PC-3 (cell line): Measurements from ENCODE around the gene PPP1R1C. TPM values are rescaled to one million over a fixed set of nuclear protein-coding genes. Genes with fewer than 3 reads are reported as not detected.

Experiments
- ATAC-seq: fragments of 200-7000 bp; cut with Tn5 transposase; 2 replicates; pipeline ENCODE4 v1.9.1; 2020; ENCODE audit warnings: mild to moderate bottlenecking, moderate library complexity
- BruUV-seq: library from RNA; stranded (reverse); fragments of 400-500 nt; replicated peaks from 2 replicates; lab custom pipeline; 2021; lab: Mats Ljungman, UMichigan
- CTCF ChIA-PET: fragments of 300-600 bp; sonication (Branson Sonifier 250); formaldehyde crosslinking; loops from one replicate; lab custom pipeline; 2022; ENCODE audit warnings: antibody characterized with exemption; lab: Charles Lee
- POLR2A ChIA-PET: fragments of 300-600 bp; sonication (Branson Sonifier 250); formaldehyde crosslinking; loops from one replicate; lab custom pipeline; 2022; ENCODE audit warnings: antibody characterized with exemption; ENCODE audit not compliant: unreplicated experiment; lab: Charles Lee
- DNase-seq: peaks from one replicate; pipeline ENCODE4 v3.0.0-alpha.2; 2015
- H2AFZ ChIP-seq: fragments of 300-600 bp; sonication (generic); 2 replicates; pipeline ENCODE4 v1.6.0; 2016; ENCODE audit warnings: antibody characterized with exemption, low read length
- H3F3A ChIP-seq: fragments of 300-600 bp; sonication (generic); one replicate; pipeline ENCODE4 v1.6.0; 2017; ENCODE audit warnings: antibody characterized with exemption, low read length, control low read depth, mild to moderate bottlenecking; ENCODE audit not compliant: unreplicated experiment
- H3K27ac ChIP-seq: fragments of 300-600 bp; sonication (generic); 2 replicates; pipeline ENCODE4 v1.5.1; 2016; ENCODE audit warnings: mild to moderate bottlenecking, low read length
- H3K27me3 ChIP-seq: fragments of 300-600 bp; sonication (generic); 2 replicates; pipeline ENCODE4 v1.6.1; 2016; ENCODE audit warnings: low read length, mixed read lengths
- H3K36me3 ChIP-seq: fragments of 300-600 bp; sonication (generic); 2 replicates; pipeline ENCODE4 v1.6.1; 2016; ENCODE audit warnings: low read depth, mixed run types, low read length, mixed read lengths
- H3K4me1 ChIP-seq: fragments of 300-600 bp; sonication (generic); 2 replicates; pipeline ENCODE4 v1.5.1; 2016; ENCODE audit warnings: low read length; ENCODE audit not compliant: insufficient read depth
- H3K4me2 ChIP-seq: fragments of 300-600 bp; sonication (generic); 2 replicates; pipeline ENCODE4 v1.6.0; 2016; ENCODE audit warnings: low read length
- H3K4me3 ChIP-seq: fragments of 300-600 bp; sonication (generic); 2 replicates; pipeline ENCODE4 v1.5.1; 2016; ENCODE audit warnings: mild to moderate bottlenecking, low read length, mixed read lengths
- H3K79me2 ChIP-seq: fragments of 300-600 bp; sonication (generic); 2 replicates; pipeline ENCODE4 v1.6.1; 2017; ENCODE audit warnings: low read length, mixed read lengths
- H3K9ac ChIP-seq: fragments of 300-600 bp; sonication (generic); 2 replicates; pipeline ENCODE4 v1.6.0; 2016; ENCODE audit warnings: mild to moderate bottlenecking, low read length
- H3K9me2 ChIP-seq: fragments of 300-600 bp; sonication (generic); replicated peaks from 2 replicates; pipeline ENCODE4 v1.6.1; 2016; ENCODE audit warnings: mixed run types, low read length, mixed read lengths
- H3K9me3 ChIP-seq: fragments of 300-600 bp; sonication (generic); 2 replicates; pipeline ENCODE4 v1.6.1; 2016; ENCODE audit warnings: low read length, mixed read lengths
- H4K20me1 ChIP-seq: fragments of 300-600 bp; sonication (generic); 2 replicates; pipeline ENCODE4 v1.6.1; 2016; ENCODE audit warnings: low read length, mixed read lengths
- EZH2 ChIP-seq: fragments of 300-600 bp; sonication (generic); IDR thresholded peaks from one replicate; pipeline ENCODE4 v1.6.1; 2017; ENCODE audit warnings: antibody characterized with exemption, mild to moderate bottlenecking, low read length; ENCODE audit not compliant: unreplicated experiment
- EZH2phosphoT487 ChIP-seq: fragments of 300-600 bp; sonication (generic); IDR thresholded peaks from 2 replicates; pipeline ENCODE4 v1.6.1; 2018; ENCODE audit warnings: mild to moderate bottlenecking, antibody characterized with exemption, low read length, borderline replicate concordance
- intact Hi-C: fragments of 100-400 bp; cut with micrococcal nuclease; formaldehyde crosslinking; loops from 2 replicates; pipeline ENCODE4 v1.9.0; 2023
- total RNA-seq: library from RNA; depleted of rRNA; stranded (reverse); fragments of >200 nt; gene quantifications from 2 replicates; pipeline ENCODE4 v1.2.3, GENCODE V29; 2014
- TF ChIP-seq, protein P1 (sequence below): fragments of 300-600 bp; sonication (generic); conservative IDR thresholded peaks from 2 replicates; pipeline ENCODE4 v1.5.1; 2017; ENCODE audit warnings: antibody characterized with exemption, low read depth, mild to moderate bottlenecking, low read length

The PPP1R1C gene
- total RNA-seq, 1 experiment from 2014 or later = 1.4 TPM

DNA sequence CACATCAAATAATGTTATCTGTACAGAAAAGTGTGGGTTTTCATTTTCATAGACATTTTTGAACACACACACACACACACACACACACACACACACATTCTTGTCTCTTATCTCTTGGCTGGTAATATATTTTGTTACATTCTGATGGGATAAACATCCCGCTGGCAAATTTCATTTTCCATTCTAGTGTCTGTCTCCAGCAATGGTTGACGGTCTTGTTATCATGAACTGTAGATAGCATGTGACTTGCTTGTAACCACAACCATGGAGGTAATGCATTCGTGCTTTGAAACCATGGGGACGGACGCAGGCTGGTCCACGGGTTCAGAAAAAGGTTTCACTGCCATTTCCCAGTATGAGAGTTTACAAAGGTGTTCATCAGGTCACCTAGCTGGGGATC is 156.4 kb downstream of the PPP1R1C start:
- H3K79me2 ChIP-seq = no peaks in the 10 kb centered on the region
- POLR2A ChIA-PET = no interaction called here
- no peaks in the 10 kb centered on the region for H3K9me3 ChIP-seq
- no peak for DNase-seq
- peaks cover 6% of the 10 kb centered on the region; the same call in 1 of the 2 replicates for H3K27me3 ChIP-seq
- ATAC-seq = no peak
- no peaks in the 10 kb centered on the region for H3K36me3 ChIP-seq
- H3F3A ChIP-seq = no peaks in the 10 kb centered on the region
- H3K9me2 ChIP-seq = no peaks in the 10 kb centered on the region
- H4K20me1 ChIP-seq = no peaks in the 10 kb centered on the region
- H3K27ac ChIP-seq = no peak overlapping the region
- no peak overlapping the region for H3K4me3 ChIP-seq
- CTCF ChIA-PET = no interaction called here
- no TSS peak for BruUV-seq
- no peak overlapping the region for H2AFZ ChIP-seq
- H3K9ac ChIP-seq = no peak overlapping the region
- TF ChIP-seq EZH2 = no peak
- no peak overlapping the region for H3K4me2 ChIP-seq
- intact Hi-C loops = no loop called here
- H3K4me1 ChIP-seq = no peaks in the 10 kb centered on the region

- no peak overlapping the region for H3K4me3 ChIP-seq
- BruUV-seq = no TSS peak
- no peak overlapping the region for H3K9ac ChIP-seq
- DNase-seq (no peak), ATAC-seq (no peak)
- TF ChIP-seq, protein P1, sequence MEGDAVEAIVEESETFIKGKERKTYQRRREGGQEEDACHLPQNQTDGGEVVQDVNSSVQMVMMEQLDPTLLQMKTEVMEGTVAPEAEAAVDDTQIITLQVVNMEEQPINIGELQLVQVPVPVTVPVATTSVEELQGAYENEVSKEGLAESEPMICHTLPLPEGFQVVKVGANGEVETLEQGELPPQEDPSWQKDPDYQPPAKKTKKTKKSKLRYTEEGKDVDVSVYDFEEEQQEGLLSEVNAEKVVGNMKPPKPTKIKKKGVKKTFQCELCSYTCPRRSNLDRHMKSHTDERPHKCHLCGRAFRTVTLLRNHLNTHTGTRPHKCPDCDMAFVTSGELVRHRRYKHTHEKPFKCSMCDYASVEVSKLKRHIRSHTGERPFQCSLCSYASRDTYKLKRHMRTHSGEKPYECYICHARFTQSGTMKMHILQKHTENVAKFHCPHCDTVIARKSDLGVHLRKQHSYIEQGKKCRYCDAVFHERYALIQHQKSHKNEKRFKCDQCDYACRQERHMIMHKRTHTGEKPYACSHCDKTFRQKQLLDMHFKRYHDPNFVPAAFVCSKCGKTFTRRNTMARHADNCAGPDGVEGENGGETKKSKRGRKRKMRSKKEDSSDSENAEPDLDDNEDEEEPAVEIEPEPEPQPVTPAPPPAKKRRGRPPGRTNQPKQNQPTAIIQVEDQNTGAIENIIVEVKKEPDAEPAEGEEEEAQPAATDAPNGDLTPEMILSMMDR = no peak
- TF ChIP-seq EZH2phosphoT487 (no peak), EZH2 (no peak)
- H3K27me3 ChIP-seq = peaks cover 6% of the 10 kb centered on the region; the same call in 1 of the 2 replicates
- H3K79me2 ChIP-seq = no peaks in the 10 kb centered on the region
- H3K9me3 ChIP-seq = no peaks in the 10 kb centered on the region
- H2AFZ ChIP-seq = no peak overlapping the region
- no peaks in the 10 kb centered on the region for H3K36me3 ChIP-seq
- intact Hi-C loops = no loop called here
- H4K20me1 ChIP-seq = no peaks in the 10 kb centered on the region
- no peak overlapping the region for H3K27ac ChIP-seq
- ChIA-PET CTCF (no interaction called here), POLR2A (no interaction called here)
- no peaks in the 10 kb centered on the region for H3K9me2 ChIP-seq
- no peak overlapping the region for H3K4me2 ChIP-seq
- H3K4me1 ChIP-seq = no peaks in the 10 kb centered on the region
- no peaks in the 10 kb centered on the region for H3F3A ChIP-seq
Measured at GRCh38 chr2:182144041-182144775, 158.6 kb downstream of the PPP1R1C start.

DNA sequence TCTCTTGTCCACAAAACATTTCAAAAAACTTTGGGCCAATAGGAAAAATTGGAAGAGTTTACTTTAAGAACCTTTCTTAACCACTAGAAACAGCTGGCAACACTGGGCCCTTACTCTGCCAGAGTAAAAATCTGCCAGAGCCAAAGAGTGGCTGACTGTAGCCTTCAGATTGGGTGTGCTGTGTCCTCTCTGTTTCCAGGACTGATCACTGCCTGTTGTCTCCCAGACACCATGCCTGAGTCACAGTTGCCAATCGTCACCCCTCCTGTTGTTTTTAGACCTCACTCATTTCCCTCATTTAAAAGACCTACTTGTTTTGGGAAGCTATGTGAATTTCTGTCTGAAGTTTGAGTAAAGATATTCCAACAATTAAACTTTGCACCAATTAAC is 159.1 kb downstream of the PPP1R1C start:
- no peaks in the 10 kb centered on the region for H3K36me3 ChIP-seq
- no peak overlapping the region for H2AFZ ChIP-seq
- DNase-seq = no peak
- no peaks in the 10 kb centered on the region for H3K4me1 ChIP-seq
- BruUV-seq = no TSS peak
- 0 out of 2 replicates have a peak, but pooled peaks have one; percentile 27 for ATAC-seq
- H3K4me3 ChIP-seq = no peak overlapping the region
- H3K9me3 ChIP-seq = no peaks in the 10 kb centered on the region
- H3K27me3 ChIP-seq = peaks cover 5% of the 10 kb centered on the region; the same call in 1 of the 2 replicates
- no peak overlapping the region for H3K27ac ChIP-seq
- H3K9ac ChIP-seq = no peak overlapping the region
- intact Hi-C loops = no loop called here
- no peaks in the 10 kb centered on the region for H3K9me2 ChIP-seq
- no peaks in the 10 kb centered on the region for H3K79me2 ChIP-seq
- ChIA-PET POLR2A (no interaction called here), CTCF (interaction anchor here (0.6 kb wide), 1 partner anchor 241 kb away, joined by 4 read pairs; no protein-coding TSS in a partner anchor)
- no peaks in the 10 kb centered on the region for H3F3A ChIP-seq
- H4K20me1 ChIP-seq = no peaks in the 10 kb centered on the region
- no peak overlapping the region for H3K4me2 ChIP-seq
- TF ChIP-seq, protein P1 = no peak
- TF ChIP-seq EZH2phosphoT487 (no peak), EZH2 (no peak)
